HCT116 (cell line): ENCODE data around the gene LRRFIP1. TPM values are rescaled to one million over a fixed set of nuclear protein-coding genes. Genes with fewer than 3 reads are reported as not detected.

Source experiments
- ATF3 ChIP-seq: IDR thresholded peaks from 2 replicates; pipeline ENCODE4 v1.6.1; 2012
- CTCF ChIP-seq, 3 experiments: fragments of 200-600 bp in 1 of 3; sonication (generic) in 1 of 3; IDR thresholded peaks in 2 of 3; conservative IDR thresholded peaks in 1 of 3; 2 replicates each; pipeline ENCODE4 v1.5.1; 2012 to 2017; ENCODE audit warnings: low read depth in 2 of 3, low read length in 2 of 3, antibody characterized with exemption in 1 of 3, borderline replicate concordance in 1 of 3, control low read depth in 1 of 3, mild to moderate bottlenecking in 1 of 3, mixed read lengths in 1 of 3, mixed run types in 1 of 3, moderate library complexity in 1 of 3; ENCODE audit not compliant: insufficient read depth in 1 of 3
- EGR1 ChIP-seq: IDR thresholded peaks from 2 replicates; pipeline ENCODE4 v1.6.1; 2012; ENCODE audit warnings: low read depth
- EZH2phosphoT487 ChIP-seq: fragments of 200-600 bp; IDR thresholded peaks from 2 replicates; pipeline ENCODE4 v1.6.1; 2018; ENCODE audit warnings: antibody characterized with exemption, borderline replicate concordance
- FOSL1 ChIP-seq: IDR thresholded peaks from 2 replicates; pipeline ENCODE4 v1.6.1; 2012; ENCODE audit warnings: low read depth
- MAX ChIP-seq: IDR thresholded peaks from 2 replicates; pipeline ENCODE4 v1.6.1; 2012
- POLR2AphosphoS5 ChIP-seq: IDR thresholded peaks from 2 replicates; pipeline ENCODE4 v1.6.1; 2011; ENCODE audit warnings: mild to moderate bottlenecking, low read depth, low read length, moderate library complexity
- RAD21 ChIP-seq: IDR thresholded peaks from 2 replicates; pipeline ENCODE4 v1.6.1; 2012; ENCODE audit warnings: low read depth, mild to moderate bottlenecking
- SRF ChIP-seq: IDR thresholded peaks from 2 replicates; pipeline ENCODE4 v1.6.1; 2012; ENCODE audit warnings: low read depth
- ZBTB33 ChIP-seq: IDR thresholded peaks from 2 replicates; pipeline ENCODE4 v1.6.1; 2011; ENCODE audit warnings: mild to moderate bottlenecking, low read length, moderate library complexity; ENCODE audit not compliant: insufficient replicate concordance; ENCODE audit errors: extremely low read depth
- total RNA-seq: library from RNA; stranded (reverse); gene quantifications from one replicate; pipeline ENCODE4 v1.2.1, GENCODE V29; 2021; ENCODE audit not compliant: unreplicated experiment

Gene LRRFIP1
- total RNA-seq, 1 experiment from 2014 or later: 76.9 TPM

GRCh38 chr2:237631007-237631785, 3.8 kb downstream of the LRRFIP1 start (continued):
- TF ChIP-seq ZBTB33: no peak
- no peak for TF ChIP-seq POLR2AphosphoS5
- TF ChIP-seq SRF: no peak
- no peak for TF ChIP-seq EGR1
- TF ChIP-seq CTCF (IDR thresholded peaks at IDR 0.05 in 2 of 3, conservative IDR thresholded peaks at IDR 0.05 in 1 of 3; ENCODE audit: borderline replicate concordance in 1 of 3, insufficient read depth in 1 of 3, low read depth in 2 of 3, low read length in 2 of 3): no peak
- TF ChIP-seq ATF3: no peak
- TF ChIP-seq FOSL1: no peak
- TF ChIP-seq RAD21: no peak
- no peak for TF ChIP-seq MAX
- no peak for TF ChIP-seq EZH2phosphoT487
